GM19351 (cell line): ENCODE results near the gene ERFL.

Experiments used
- ATAC-seq: cut with Tn5 transposase; IDR thresholded peaks from one replicate; pipeline ENCODE4 v1.9.1; 2021; ENCODE audit warnings: mild to moderate bottlenecking, moderate library complexity; ENCODE audit not compliant: unreplicated experiment

Gene ERFL

GRCh38 chr19:41861116-41861768 lies 67.0 kb downstream of the ERFL start:
- ATAC-seq = no peak

DNA sequence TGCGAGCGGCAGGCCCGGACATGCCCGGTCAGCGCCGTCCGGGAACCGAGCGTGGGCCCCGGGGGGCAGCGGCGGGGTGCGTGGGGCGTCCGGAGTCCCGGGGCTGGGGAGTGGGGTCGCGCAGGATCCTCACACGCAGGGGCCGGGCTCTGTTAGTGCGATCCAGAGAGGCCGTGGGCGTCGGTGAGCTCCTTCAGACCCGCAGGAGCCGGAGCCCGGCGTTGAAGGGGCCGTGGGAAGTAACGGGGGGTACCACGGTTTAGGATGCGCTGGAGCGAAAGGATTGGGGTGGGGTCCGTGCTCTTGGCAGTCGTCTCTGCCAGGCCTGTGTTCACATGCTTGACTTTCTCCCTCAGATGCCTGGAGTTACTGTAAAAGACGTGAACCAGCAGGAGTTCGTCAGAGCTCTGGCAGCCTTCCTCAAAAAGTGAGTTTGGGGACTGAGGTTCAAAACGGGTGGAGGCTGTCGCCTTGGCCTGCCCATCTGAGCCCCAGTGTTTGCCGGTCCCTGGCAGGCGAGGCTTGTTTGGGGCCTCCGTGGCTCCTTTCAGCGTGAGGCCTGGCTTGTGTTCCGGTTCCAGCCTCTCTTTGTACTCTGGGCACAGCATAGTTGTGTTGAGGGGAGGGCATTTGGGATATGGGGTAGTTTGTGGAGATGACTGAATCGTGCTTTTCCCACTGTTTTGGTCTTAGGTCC lies 67.7 kb downstream of the ERFL start:
- peak; percentile 33 for ATAC-seq

- peak; percentile 70 for ATAC-seq
These were observed 68.4 kb downstream of the ERFL start, which contains the start of gene RPS19 for GRCh38 chr19:41859618-41860418. TSS of gene RPS19 (plus strand) at chr19:41860255. CDS start at chr19:41860775, 520 bp downstream.

GRCh38 chr19:41859213-41859617 lies 69.0 kb downstream of the ERFL start:
- no peak for ATAC-seq
